WI38 (cell line): Measurements from ENCODE around the gene SPAAR.

Source experiments
- H3K4me3 ChIP-seq: 2 replicates; pipeline ENCODE4 v1.5.1; 2011; ENCODE audit warnings: low read depth, mild to moderate bottlenecking, control low read depth, low read length
- TF ChIP-seq, protein P1 (sequence below): IDR thresholded peaks from 2 replicates; pipeline ENCODE4 v1.5.1; 2012; ENCODE audit warnings: low read depth, mild to moderate bottlenecking, control low read depth, low read length

The SPAAR gene

DNA sequence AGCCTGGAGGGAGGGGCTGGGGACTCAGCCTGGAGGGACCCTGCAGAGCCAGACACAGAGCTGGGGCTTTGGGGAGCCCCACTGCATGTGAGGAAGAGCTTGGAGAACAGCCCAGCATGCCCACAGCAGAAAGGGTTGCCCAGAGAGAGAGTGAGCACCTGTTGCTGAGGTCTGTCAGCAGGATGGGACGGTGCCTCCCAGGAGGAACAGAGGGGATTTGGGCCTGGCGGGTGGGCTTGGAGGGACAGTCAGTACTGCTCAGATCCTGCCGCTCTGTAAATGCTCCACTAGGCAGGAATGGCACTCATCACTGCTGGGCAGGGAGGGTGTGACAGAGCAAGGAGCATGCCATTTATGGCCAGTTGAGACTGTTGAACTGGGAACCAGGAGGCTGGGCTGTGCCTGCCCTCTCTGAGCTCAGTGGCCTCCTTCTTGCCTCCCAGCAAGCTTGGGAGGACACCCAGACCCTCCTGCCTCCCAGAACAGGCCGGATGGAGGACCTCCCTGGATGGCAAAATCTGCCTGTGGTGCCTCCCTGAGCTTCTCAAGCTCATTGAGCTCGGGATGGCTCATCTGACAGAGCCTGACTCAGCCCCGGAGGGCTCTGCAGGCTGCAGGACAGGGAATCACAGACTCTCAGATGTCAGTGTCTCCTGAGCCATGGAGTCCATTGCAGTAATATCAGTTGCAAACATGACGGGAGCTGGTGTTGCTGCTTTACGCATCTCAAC lies 4.1 kb upstream of the SPAAR start:
- no peak overlapping the region for H3K4me3 ChIP-seq
- TF ChIP-seq, protein P1, sequence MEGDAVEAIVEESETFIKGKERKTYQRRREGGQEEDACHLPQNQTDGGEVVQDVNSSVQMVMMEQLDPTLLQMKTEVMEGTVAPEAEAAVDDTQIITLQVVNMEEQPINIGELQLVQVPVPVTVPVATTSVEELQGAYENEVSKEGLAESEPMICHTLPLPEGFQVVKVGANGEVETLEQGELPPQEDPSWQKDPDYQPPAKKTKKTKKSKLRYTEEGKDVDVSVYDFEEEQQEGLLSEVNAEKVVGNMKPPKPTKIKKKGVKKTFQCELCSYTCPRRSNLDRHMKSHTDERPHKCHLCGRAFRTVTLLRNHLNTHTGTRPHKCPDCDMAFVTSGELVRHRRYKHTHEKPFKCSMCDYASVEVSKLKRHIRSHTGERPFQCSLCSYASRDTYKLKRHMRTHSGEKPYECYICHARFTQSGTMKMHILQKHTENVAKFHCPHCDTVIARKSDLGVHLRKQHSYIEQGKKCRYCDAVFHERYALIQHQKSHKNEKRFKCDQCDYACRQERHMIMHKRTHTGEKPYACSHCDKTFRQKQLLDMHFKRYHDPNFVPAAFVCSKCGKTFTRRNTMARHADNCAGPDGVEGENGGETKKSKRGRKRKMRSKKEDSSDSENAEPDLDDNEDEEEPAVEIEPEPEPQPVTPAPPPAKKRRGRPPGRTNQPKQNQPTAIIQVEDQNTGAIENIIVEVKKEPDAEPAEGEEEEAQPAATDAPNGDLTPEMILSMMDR = no peak

DNA sequence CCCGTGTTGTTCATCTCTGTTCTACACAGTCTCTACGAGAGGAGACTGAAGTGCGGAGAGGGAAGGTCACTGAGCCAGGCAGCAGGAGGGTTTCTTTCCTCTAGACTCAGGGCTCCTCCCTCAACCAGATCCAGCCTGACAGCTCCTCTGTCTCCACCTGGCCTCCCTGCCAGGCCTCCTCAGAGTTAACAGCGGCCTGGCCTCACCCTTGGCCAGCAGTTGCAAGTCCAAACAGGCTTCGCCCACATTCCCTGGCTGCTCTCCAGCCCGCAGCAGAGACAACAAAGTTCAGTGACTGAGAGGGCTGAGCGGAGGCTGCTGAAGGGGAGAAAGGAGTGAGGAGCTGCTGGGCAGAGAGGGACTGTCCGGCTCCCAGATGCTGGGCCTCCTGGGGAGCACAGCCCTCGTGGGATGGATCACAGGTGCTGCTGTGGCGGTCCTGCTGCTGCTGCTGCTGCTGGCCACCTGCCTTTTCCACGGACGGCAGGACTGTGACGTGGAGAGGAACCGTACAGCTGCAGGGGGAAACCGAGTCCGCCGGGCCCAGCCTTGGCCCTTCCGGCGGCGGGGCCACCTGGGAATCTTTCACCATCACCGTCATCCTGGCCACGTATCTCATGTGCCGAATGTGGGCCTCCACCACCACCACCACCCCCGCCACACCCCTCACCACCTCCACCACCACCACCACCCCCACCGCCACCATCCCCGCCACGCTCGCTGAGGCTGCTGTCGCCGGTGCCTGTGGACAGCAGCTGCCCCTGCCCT lies 3.2 kb upstream of the SPAAR start, which contains the start of gene HRCT1:
TSS of gene HRCT1 (plus strand) at position 291 of the 768 bp plus-strand sequence. CDS start at position 377, 86 bp downstream.
- TF ChIP-seq, protein P1 = no peak
- no peak within 1 kb of the TSS for H3K4me3 ChIP-seq

DNA sequence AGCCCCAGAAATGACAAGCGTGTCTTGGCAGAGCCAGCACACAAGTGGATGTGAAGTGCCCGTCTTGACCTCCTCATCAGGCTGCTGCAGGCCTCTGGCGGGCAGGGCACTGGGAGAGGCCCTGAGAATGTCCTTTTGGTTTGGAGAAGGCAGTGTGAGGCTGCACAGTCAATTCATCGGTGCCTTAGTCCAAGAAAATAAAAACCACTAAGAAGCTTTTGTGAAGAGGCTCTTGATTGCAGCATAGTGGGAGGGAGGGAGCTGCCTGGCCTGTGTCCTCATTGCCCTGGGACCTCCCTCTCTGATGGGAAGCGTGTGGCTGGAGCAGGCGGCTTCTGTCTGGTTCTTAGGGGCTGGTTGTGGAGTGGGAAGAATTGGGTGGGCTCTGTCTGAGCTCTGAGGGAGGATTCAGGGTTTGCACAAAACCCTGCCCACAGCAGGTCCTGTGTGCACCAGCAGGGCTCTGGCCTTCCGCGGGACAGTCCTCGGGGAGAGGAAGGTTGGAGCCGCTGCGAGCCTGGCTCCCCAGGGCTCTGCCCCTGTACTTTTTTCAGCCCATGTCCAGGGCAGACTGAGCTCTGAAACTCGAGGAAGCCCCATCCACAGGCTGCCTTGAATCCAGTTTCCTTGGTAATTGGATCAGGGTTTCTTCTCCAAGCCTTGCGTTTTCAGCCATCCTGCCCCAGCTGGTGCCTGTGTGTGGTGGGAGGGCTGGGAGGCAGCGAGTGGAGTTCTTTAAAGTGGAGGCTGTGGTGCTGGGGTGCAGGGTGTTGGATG lies 2.2 kb upstream of the SPAAR start:
- TF ChIP-seq, protein P1 = no peak
- H3K4me3 ChIP-seq = no peak overlapping the region

DNA sequence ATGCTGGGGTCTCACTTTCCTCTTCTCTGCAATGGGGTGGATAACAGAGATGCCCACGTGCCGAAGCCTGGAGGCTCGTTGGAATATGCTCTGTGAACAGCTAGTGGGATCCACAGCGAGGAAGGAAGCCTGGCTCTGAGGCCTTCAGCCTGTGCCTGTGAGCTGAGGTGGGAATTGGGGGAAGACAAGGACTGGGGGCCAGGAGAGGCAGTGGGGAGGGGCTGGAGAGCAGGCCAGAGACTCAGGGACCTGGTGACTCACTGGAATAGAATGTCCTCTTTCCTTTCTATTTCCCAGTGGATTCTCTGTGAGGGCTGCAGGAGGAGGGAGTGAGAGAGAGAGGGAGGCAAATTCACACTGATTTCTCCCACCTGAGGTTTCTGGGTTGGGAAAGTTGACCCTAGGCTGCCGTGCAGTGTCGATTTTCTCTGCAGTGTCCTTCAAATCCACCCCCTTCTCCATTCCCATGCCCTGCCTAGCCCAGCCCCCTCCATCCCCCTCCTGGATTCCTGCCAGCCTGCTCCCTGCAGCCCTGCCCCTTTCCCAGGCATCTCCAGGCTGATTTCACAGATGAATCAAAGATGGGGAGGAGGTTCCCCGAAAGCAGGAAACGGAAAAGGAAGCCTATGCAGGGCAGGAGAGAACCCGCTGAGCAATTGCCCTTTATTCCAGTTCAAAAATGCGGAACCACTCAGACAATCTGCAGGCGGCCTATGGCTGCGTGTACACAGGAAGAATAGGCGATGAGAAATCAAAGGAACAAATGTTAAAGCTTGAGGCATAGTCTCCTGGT lies 1.4 kb upstream of the SPAAR start:
- TF ChIP-seq, protein P1 = no peak
- H3K4me3 ChIP-seq = peak overlapping the region; percentile 25; the same call in 1 of the 2 replicates

DNA sequence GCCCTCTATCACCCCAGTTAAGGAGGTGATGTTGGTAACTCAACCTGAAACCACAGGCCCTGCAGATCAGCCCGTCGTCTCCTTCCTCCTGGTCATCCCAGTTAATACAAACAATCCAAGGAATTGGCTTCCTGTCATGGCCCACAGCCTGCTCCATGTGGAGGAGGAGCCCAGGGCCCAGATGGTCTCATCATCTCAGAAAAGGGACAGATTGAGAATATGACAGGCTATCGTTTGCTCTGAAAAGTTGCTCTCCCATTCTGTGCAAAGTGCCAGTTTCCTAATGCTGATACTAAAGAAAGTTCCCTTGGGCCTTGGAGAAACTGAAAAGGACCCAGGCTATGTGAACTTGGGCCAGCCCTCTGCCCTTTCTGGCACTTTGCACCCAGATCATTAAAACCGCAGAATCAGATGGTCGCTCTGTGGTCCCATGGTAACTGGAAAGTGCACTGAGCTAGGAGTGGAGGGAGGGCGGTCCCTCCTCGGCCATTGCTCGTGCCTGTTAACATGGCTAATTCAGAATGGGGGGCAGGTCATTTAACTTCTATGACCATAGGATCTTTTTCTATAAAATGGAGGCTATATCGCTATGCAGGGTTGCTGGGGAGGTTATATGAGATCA lies 675 bp upstream of the SPAAR start:
- TF ChIP-seq, protein P1 = no peak
- H3K4me3 ChIP-seq = 0 out of 2 replicates have a peak overlapping the region, but pooled peaks have one; percentile 25
